Measurements from ENCODE around the gene TAGLN.

DNA sequence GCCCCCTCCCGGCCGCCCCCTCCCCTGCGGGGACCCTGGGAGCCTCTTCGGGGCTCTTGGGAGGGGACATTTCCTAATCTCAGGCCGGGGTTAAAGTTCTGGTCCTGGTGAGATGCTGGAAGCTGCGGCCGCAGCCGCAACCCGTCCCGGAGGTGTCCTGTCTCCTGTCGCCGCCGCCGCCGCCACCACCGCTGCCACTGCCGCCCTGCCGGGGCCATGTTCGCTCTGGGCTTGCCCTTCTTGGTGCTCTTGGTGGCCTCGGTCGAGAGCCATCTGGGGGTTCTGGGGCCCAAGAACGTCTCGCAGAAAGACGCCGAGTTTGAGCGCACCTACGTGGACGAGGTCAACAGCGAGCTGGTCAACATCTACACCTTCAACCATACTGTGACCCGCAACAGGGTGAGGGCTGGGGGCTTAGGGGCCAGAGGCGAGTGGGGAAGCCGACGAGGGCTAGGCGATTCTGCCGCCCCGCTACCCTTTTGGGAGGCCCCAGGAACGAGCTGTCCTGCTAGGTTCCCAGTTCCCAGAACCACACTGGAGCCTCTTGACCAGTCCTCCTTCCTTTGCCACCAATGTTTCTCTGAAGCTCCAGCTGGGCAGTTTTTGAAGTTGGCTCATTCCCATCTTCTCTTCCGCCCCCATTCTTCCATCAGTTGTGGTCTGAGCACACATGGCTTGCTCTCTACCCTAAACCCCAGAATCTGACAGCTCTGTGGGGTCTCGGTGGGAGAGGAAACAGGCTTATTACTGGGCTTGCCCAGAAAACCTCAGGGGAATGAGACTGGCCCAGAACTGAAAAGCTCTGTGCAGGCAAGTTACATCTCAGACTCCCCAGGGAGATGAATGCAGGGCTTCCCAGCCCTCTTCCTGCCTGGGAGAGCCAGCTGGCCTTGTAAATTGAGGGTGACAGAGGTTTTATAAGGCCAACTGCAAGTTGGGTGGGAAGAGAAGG is 19.8 kb upstream of the TAGLN start:
- no peak for TF ChIP-seq POLR2A (IDR thresholded peaks at IDR 0.05; ENCODE audit: low read depth, low read length)
- no peak for TF ChIP-seq SPI1 (IDR thresholded peaks at IDR 0.05; ENCODE audit: low read depth, low read length)
- TF ChIP-seq POLR2AphosphoS5 (IDR thresholded peaks at IDR 0.05; ENCODE audit: low read depth, low read length): no peak
